Activated naive CD4-positive, alpha-beta T cell (primary cell): ENCODE measurements around the gene PAPPA.

ENCODE experiments used
- DNase-seq, 4 experiments: peaks; one replicate each; lab custom pipeline; 2025; lab: John Stamatoyannopoulos, UW

The PAPPA gene

GRCh38 chr9:116318468-116319374 is 165.1 kb downstream of the PAPPA start:
- DNase-seq = no peak

- DNase-seq = no peak
Measured at GRCh38 chr9:116319480-116319879, 165.9 kb downstream of the PAPPA start.

- no peak for DNase-seq
Measured at GRCh38 chr9:116320290-116320689, 166.7 kb downstream of the PAPPA start.

GRCh38 chr9:116322521-116322920 is 168.9 kb downstream of the PAPPA start:
- DNase-seq = no peak

- no peak for DNase-seq
Measured at GRCh38 chr9:116323012-116323411, 169.4 kb downstream of the PAPPA start.

- no peak for DNase-seq
Measured at GRCh38 chr9:116323571-116323970, 170.0 kb downstream of the PAPPA start.

- DNase-seq = no peak
Measured at GRCh38 chr9:116325924-116326323, 172.3 kb downstream of the PAPPA start.

- no peak for DNase-seq
Measured at GRCh38 chr9:116327701-116328405, 174.3 kb downstream of the PAPPA start.

- no peak for DNase-seq
Measured at GRCh38 chr9:116329470-116329869, 175.9 kb downstream of the PAPPA start.

GRCh38 chr9:116331241-116331640 is 177.7 kb downstream of the PAPPA start:
- no peak for DNase-seq

GRCh38 chr9:116332090-116332489 is 178.5 kb downstream of the PAPPA start:
- DNase-seq = no peak

GRCh38 chr9:116333254-116333653 is 179.7 kb downstream of the PAPPA start:
- DNase-seq = no peak

GRCh38 chr9:116334546-116335150 is 181.1 kb downstream of the PAPPA start:
- no peak for DNase-seq

- no peak for DNase-seq
Measured at GRCh38 chr9:116335392-116335791, 181.8 kb downstream of the PAPPA start.

GRCh38 chr9:116336133-116336862 is 182.7 kb downstream of the PAPPA start:
- no peak for DNase-seq

- DNase-seq = no peak
Measured at GRCh38 chr9:116337015-116337414, 183.4 kb downstream of the PAPPA start.

GRCh38 chr9:116340270-116340669 is 186.7 kb downstream of the PAPPA start:
- DNase-seq = no peak

GRCh38 chr9:116342061-116342460 is 188.5 kb downstream of the PAPPA start:
- no peak for DNase-seq

- no peak for DNase-seq
Measured at GRCh38 chr9:116342941-116343340, 189.3 kb downstream of the PAPPA start.

- DNase-seq = no peak
Measured at GRCh38 chr9:116344416-116344815, 190.8 kb downstream of the PAPPA start.

- no peak for DNase-seq
Measured at GRCh38 chr9:116345393-116345792, 191.8 kb downstream of the PAPPA start.

GRCh38 chr9:116345817-116346216 is 192.2 kb downstream of the PAPPA start:
- no peak for DNase-seq
